ENCODE measurements around the gene BCLAF1. TPM values are rescaled to one million over a fixed set of nuclear protein-coding genes. Genes with fewer than 3 reads are reported as not detected.

Gene BCLAF1
- polyA plus RNA-seq, 4 donors = 15.4 to 113 (median 23.4) TPM

- WGBS, 3 donors = 64 to 85% (median 69%) methylated on average over 11 of the region's 11 CpGs
- Histone ChIP-seq H3K27ac (ENCODE audit: low read depth in 1 of 3, low read length in 2 of 3) (no peak overlapping the region), H3K4me3 (ENCODE audit: low read depth in 1 of 3, low read length in 3 of 3) (no peak overlapping the region), H3K4me1 (ENCODE audit: control insufficient read depth in 3 of 3, insufficient read depth in 2 of 3, low read depth in 1 of 3, low read length in 2 of 3) (no peaks in the 10 kb centered on the region), H3K36me3 (ENCODE audit: control insufficient read depth in 3 of 3, insufficient read depth in 2 of 3, low read depth in 1 of 3, low read length in 3 of 3) (peaks cover 0 to 2% (median 0%) of the 10 kb centered on the region in 3 donors), H3K27me3 (ENCODE audit: control insufficient read depth in 3 of 3, insufficient read depth in 3 of 3, low read length in 3 of 3) (no peaks in the 10 kb centered on the region), H3K9me3 (ENCODE audit: control insufficient read depth in 2 of 2, insufficient read depth in 1 of 2, low read depth in 1 of 2, low read length in 1 of 2) (no peaks in the 10 kb centered on the region)
- FAIRE-seq (no peak), DNase-seq (peak in 1 of 2 donors; percentile 13)
Measured at GRCh38 chr6:136333824-136334464, 44.3 kb upstream of the BCLAF1 start.

GRCh38 chr6:136331461-136331860 lies 41.8 kb upstream of the BCLAF1 start:
- Histone ChIP-seq H3K9me3 (ENCODE audit: control insufficient read depth in 2 of 2, insufficient read depth in 1 of 2, low read depth in 1 of 2, low read length in 1 of 2) (no peaks in the 10 kb centered on the region), H3K4me3 (ENCODE audit: low read depth in 1 of 3, low read length in 3 of 3) (no peak overlapping the region), H3K27ac (ENCODE audit: low read depth in 1 of 3, low read length in 2 of 3) (no peak overlapping the region), H3K4me1 (ENCODE audit: control insufficient read depth in 3 of 3, insufficient read depth in 2 of 3, low read depth in 1 of 3, low read length in 2 of 3) (no peaks in the 10 kb centered on the region), H3K27me3 (ENCODE audit: control insufficient read depth in 3 of 3, insufficient read depth in 3 of 3, low read length in 3 of 3) (no peaks in the 10 kb centered on the region), H3K36me3 (ENCODE audit: control insufficient read depth in 3 of 3, insufficient read depth in 2 of 3, low read depth in 1 of 3, low read length in 3 of 3) (peaks cover 0 to 2% (median 0%) of the 10 kb centered on the region in 3 donors)
- FAIRE-seq (no peak), DNase-seq (no peak)
- WGBS, 3 donors = 60 to 85% (median 68%) methylated on average over 1 of the region's 1 CpG

DNA sequence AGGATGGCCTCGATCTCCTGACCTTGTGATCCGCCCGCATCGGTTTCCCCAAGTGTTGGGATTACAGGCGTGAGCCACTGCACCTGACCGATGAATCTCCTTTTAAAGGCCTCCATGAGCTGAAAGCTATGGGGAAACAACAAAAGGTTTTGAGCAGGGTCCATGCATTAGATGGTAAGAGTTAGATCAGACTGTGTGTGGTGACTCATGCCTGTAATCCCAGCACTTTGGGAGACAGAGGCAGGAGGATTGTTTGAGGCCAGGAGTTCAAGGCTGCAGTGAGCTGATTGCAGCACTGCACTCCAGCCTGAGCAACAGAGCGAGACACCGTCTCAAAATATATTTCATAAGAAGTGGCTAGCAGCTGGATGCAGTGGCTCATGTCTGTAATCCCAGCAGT lies 41.0 kb upstream of the BCLAF1 start:
- H3K36me3 ChIP-seq (ENCODE audit: control insufficient read depth in 3 of 3, insufficient read depth in 2 of 3, low read depth in 1 of 3, low read length in 3 of 3) = peaks cover 0 to under 1% (median 0%) of the 10 kb centered on the region in 3 donors
- 95 to 97% (median 96%) methylated on average over 8 of the region's 8 CpGs for WGBS, 3 donors
- H3K4me3 ChIP-seq (ENCODE audit: low read depth in 1 of 3, low read length in 3 of 3) = no peak overlapping the region
- no peak for FAIRE-seq
- H3K4me1 ChIP-seq (ENCODE audit: control insufficient read depth in 3 of 3, insufficient read depth in 2 of 3, low read depth in 1 of 3, low read length in 2 of 3) = no peaks in the 10 kb centered on the region
- H3K27me3 ChIP-seq (ENCODE audit: control insufficient read depth in 3 of 3, insufficient read depth in 3 of 3, low read length in 3 of 3) = no peaks in the 10 kb centered on the region
- no peak for DNase-seq
- no peak overlapping the region for H3K27ac ChIP-seq (ENCODE audit: low read depth in 1 of 3, low read length in 2 of 3)
- H3K9me3 ChIP-seq (ENCODE audit: control insufficient read depth in 2 of 2, insufficient read depth in 1 of 2, low read depth in 1 of 2, low read length in 1 of 2) = no peaks in the 10 kb centered on the region

GRCh38 chr6:136326038-136326553 lies 36.5 kb upstream of the BCLAF1 start:
- peak in 1 of 2 donors; percentile 22 for DNase-seq
- Histone ChIP-seq H3K27ac (ENCODE audit: low read depth in 1 of 3, low read length in 2 of 3) (peak overlapping the region in 1 of 3 donors; percentile 38), H3K4me1 (ENCODE audit: control insufficient read depth in 3 of 3, insufficient read depth in 2 of 3, low read depth in 1 of 3, low read length in 2 of 3) (no peaks in the 10 kb centered on the region), H3K4me3 (ENCODE audit: low read depth in 1 of 3, low read length in 3 of 3) (no peak overlapping the region), H3K27me3 (ENCODE audit: control insufficient read depth in 3 of 3, insufficient read depth in 3 of 3, low read length in 3 of 3) (no peaks in the 10 kb centered on the region), H3K36me3 (ENCODE audit: control insufficient read depth in 3 of 3, insufficient read depth in 2 of 3, low read depth in 1 of 3, low read length in 3 of 3) (no peaks in the 10 kb centered on the region), H3K9me3 (ENCODE audit: control insufficient read depth in 2 of 2, insufficient read depth in 1 of 2, low read depth in 1 of 2, low read length in 1 of 2) (no peaks in the 10 kb centered on the region)
- no peak for FAIRE-seq
- WGBS, 3 donors = 56 to 60% (median 58%) methylated on average over 8 of the region's 8 CpGs

GRCh38 chr6:136324686-136325380 lies 35.2 kb upstream of the BCLAF1 start:
- Histone ChIP-seq H3K9me3 (ENCODE audit: control insufficient read depth in 2 of 2, insufficient read depth in 1 of 2, low read depth in 1 of 2, low read length in 1 of 2) (no peaks in the 10 kb centered on the region), H3K4me3 (ENCODE audit: low read depth in 1 of 3, low read length in 3 of 3) (no peak overlapping the region), H3K27ac (ENCODE audit: low read depth in 1 of 3, low read length in 2 of 3) (peak overlapping the region in 1 of 3 donors; percentile 11), H3K36me3 (ENCODE audit: control insufficient read depth in 3 of 3, insufficient read depth in 2 of 3, low read depth in 1 of 3, low read length in 3 of 3) (no peaks in the 10 kb centered on the region), H3K4me1 (ENCODE audit: control insufficient read depth in 3 of 3, insufficient read depth in 2 of 3, low read depth in 1 of 3, low read length in 2 of 3) (no peaks in the 10 kb centered on the region), H3K27me3 (ENCODE audit: control insufficient read depth in 3 of 3, insufficient read depth in 3 of 3, low read length in 3 of 3) (no peaks in the 10 kb centered on the region)
- no peak for FAIRE-seq
- DNase-seq = no peak
- 83 to 89% (median 84%) methylated on average over 10 of the region's 10 CpGs for WGBS, 3 donors

- Histone ChIP-seq H3K4me1 (ENCODE audit: control insufficient read depth in 3 of 3, insufficient read depth in 2 of 3, low read depth in 1 of 3, low read length in 2 of 3) (no peaks in the 10 kb centered on the region), H3K4me3 (ENCODE audit: low read depth in 1 of 3, low read length in 3 of 3) (no peak overlapping the region), H3K27me3 (ENCODE audit: control insufficient read depth in 3 of 3, insufficient read depth in 3 of 3, low read length in 3 of 3) (no peaks in the 10 kb centered on the region), H3K27ac (ENCODE audit: low read depth in 1 of 3, low read length in 2 of 3) (no peak overlapping the region), H3K36me3 (ENCODE audit: control insufficient read depth in 3 of 3, insufficient read depth in 2 of 3, low read depth in 1 of 3, low read length in 3 of 3) (no peaks in the 10 kb centered on the region), H3K9me3 (ENCODE audit: control insufficient read depth in 2 of 2, insufficient read depth in 1 of 2, low read depth in 1 of 2, low read length in 1 of 2) (no peaks in the 10 kb centered on the region)
- FAIRE-seq (no peak), DNase-seq (no peak)
- WGBS, 3 donors = 75 to 81% (median 77%) methylated on average over 10 of the region's 10 CpGs
Measured at GRCh38 chr6:136323431-136324112, 33.9 kb upstream of the BCLAF1 start.

DNA sequence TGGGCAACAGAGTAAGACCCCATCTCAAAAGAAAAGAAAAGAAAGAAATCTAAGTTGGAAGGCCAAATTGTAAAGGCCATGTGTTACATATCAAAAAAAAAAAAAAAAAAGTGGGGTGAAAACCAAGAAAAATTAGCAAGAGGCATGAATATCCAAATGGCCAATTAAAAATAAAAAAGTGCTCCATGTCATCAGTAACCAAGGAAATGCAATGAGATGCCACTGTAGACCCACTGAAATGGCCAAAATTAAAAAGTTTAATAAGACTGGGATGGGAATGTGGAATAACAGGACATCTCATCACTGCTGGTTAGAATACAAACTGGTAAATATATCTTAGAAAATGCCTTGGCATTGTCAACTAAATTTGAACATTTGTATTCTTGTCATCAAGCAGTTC lies 30.1 kb upstream of the BCLAF1 start:
- Histone ChIP-seq H3K27me3 (ENCODE audit: control insufficient read depth in 3 of 3, insufficient read depth in 3 of 3, low read length in 3 of 3) (no peaks in the 10 kb centered on the region), H3K36me3 (ENCODE audit: control insufficient read depth in 3 of 3, insufficient read depth in 2 of 3, low read depth in 1 of 3, low read length in 3 of 3) (no peaks in the 10 kb centered on the region), H3K27ac (ENCODE audit: low read depth in 1 of 3, low read length in 2 of 3) (no peak overlapping the region), H3K9me3 (ENCODE audit: control insufficient read depth in 2 of 2, insufficient read depth in 1 of 2, low read depth in 1 of 2, low read length in 1 of 2) (no peaks in the 10 kb centered on the region), H3K4me1 (ENCODE audit: control insufficient read depth in 3 of 3, insufficient read depth in 2 of 3, low read depth in 1 of 3, low read length in 2 of 3) (no peaks in the 10 kb centered on the region), H3K4me3 (ENCODE audit: low read depth in 1 of 3, low read length in 3 of 3) (no peak overlapping the region)
- no peak for DNase-seq
- FAIRE-seq = no peak

DNA sequence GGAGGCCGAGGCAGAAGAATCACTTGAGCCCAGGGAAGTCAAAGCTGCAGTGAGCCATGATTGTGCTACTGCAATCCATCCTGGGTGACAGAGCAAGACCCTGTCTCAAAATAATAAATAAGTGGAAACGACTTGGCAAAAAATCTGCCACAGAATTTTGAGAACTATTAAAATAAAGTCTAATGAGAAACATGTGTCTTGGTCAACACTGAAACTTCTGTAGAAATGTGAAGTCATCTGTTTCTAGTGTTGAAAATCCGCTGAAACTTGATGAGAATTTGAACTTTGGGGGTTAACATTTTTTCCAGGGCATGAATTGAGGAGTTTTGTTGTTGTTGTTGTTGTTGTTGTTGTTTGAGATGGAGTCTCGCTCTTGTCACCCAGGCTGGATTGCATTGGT lies 29.0 kb upstream of the BCLAF1 start:
- no peaks in the 10 kb centered on the region for H3K27me3 ChIP-seq (ENCODE audit: control insufficient read depth in 3 of 3, insufficient read depth in 3 of 3, low read length in 3 of 3)
- no peaks in the 10 kb centered on the region for H3K36me3 ChIP-seq (ENCODE audit: control insufficient read depth in 3 of 3, insufficient read depth in 2 of 3, low read depth in 1 of 3, low read length in 3 of 3)
- no peak overlapping the region for H3K4me3 ChIP-seq (ENCODE audit: low read depth in 1 of 3, low read length in 3 of 3)
- DNase-seq = no peak
- no peak overlapping the region for H3K27ac ChIP-seq (ENCODE audit: low read depth in 1 of 3, low read length in 2 of 3)
- no peaks in the 10 kb centered on the region for H3K9me3 ChIP-seq (ENCODE audit: control insufficient read depth in 2 of 2, insufficient read depth in 1 of 2, low read depth in 1 of 2, low read length in 1 of 2)
- WGBS, 3 donors = 73 to 83% (median 74%) methylated on average over 4 of the region's 4 CpGs
- no peak for FAIRE-seq
- no peaks in the 10 kb centered on the region for H3K4me1 ChIP-seq (ENCODE audit: control insufficient read depth in 3 of 3, insufficient read depth in 2 of 3, low read depth in 1 of 3, low read length in 2 of 3)

All from small intestine (tissue), 7 donors.